IPS-15b (cell line): Measurements from ENCODE around the gene EPHA2.
A peak's percentile ranks its signal among the peaks of the same experiment; 100 is the strongest.
"Not testable (repeated sequence)": the region's sequence is repeated elsewhere in the genome, so short reads cannot be mapped to it uniquely, and the experiment has no call there.

ENCODE experiments used
- H3K27me3 ChIP-seq: one replicate; pipeline ENCODE4 v1.6.1; 2013; ENCODE audit warnings: low read length; ENCODE audit not compliant: control insufficient read depth, insufficient read depth
- H3K36me3 ChIP-seq: one replicate; pipeline ENCODE4 v1.6.1; 2013; ENCODE audit warnings: low read length; ENCODE audit not compliant: control insufficient read depth, insufficient read depth
- H3K4me1 ChIP-seq: one replicate; pipeline ENCODE4 v1.6.1; 2013; ENCODE audit warnings: mild to moderate bottlenecking, low read length; ENCODE audit not compliant: control insufficient read depth, insufficient read depth
- H3K4me3 ChIP-seq: one replicate; pipeline ENCODE4 v1.5.1; 2013; ENCODE audit warnings: low read depth, low read length
- H3K9ac ChIP-seq: one replicate; pipeline ENCODE4 v1.6.1; 2013; ENCODE audit warnings: low read depth, mild to moderate bottlenecking, low read length
- H3K9me3 ChIP-seq: one replicate; pipeline ENCODE4 v1.6.1; 2013; ENCODE audit warnings: mild to moderate bottlenecking, low read length; ENCODE audit not compliant: control insufficient read depth, insufficient read depth

The EPHA2 gene

GRCh38 chr1:16155537-16156410 lies at the start of gene EPHA2:
Gene EPHA2 (minus strand): TSS chr1:16156069. CDS start chr1:16155932, 137 bp downstream.
- H3K4me3 ChIP-seq = peak within 1 kb of the TSS; percentile 70
- peaks cover 16% of the 10 kb centered on the region for H3K27me3 ChIP-seq
- peaks cover 6% of the 10 kb centered on the region for H3K36me3 ChIP-seq
- peaks cover 23% of the 10 kb centered on the region for H3K4me1 ChIP-seq
- no peaks in the 10 kb centered on the region for H3K9me3 ChIP-seq
- peak within 1 kb of the TSS; percentile 65 for H3K9ac ChIP-seq

- Histone ChIP-seq H3K9ac (peak overlapping the region; percentile 37), H3K9me3 (no peaks in the 10 kb centered on the region), H3K36me3 (peaks cover 4% of the 10 kb centered on the region), H3K4me1 (no peaks in the 10 kb centered on the region), H3K27me3 (no peaks in the 10 kb centered on the region), H3K4me3 (no peak overlapping the region)
These were observed 49.4 kb upstream of the EPHA2 start for GRCh38 chr1:16205334-16205671.

- Histone ChIP-seq H3K4me1 (no peaks in the 10 kb centered on the region), H3K9ac (no peak overlapping the region), H3K36me3 (peaks cover 4% of the 10 kb centered on the region), H3K27me3 (no peaks in the 10 kb centered on the region), H3K4me3 (no peak overlapping the region), H3K9me3 (no peaks in the 10 kb centered on the region)
These were observed 48.9 kb upstream of the EPHA2 start for GRCh38 chr1:16204634-16205333.

GRCh38 chr1:16204216-16204615 lies 48.3 kb upstream of the EPHA2 start:
- H3K27me3 ChIP-seq = no peaks in the 10 kb centered on the region
- H3K9me3 ChIP-seq = no peaks in the 10 kb centered on the region
- H3K36me3 ChIP-seq = peaks cover 4% of the 10 kb centered on the region
- H3K4me1 ChIP-seq = no peaks in the 10 kb centered on the region
- H3K4me3 ChIP-seq = no peak overlapping the region
- H3K9ac ChIP-seq = no peak overlapping the region

- no peaks in the 10 kb centered on the region for H3K9me3 ChIP-seq
- no peak overlapping the region for H3K4me3 ChIP-seq
- no peaks in the 10 kb centered on the region for H3K27me3 ChIP-seq
- H3K4me1 ChIP-seq = no peaks in the 10 kb centered on the region
- H3K9ac ChIP-seq = no peak overlapping the region
- peaks cover 11% of the 10 kb centered on the region for H3K36me3 ChIP-seq
These were observed 47.7 kb upstream of the EPHA2 start for GRCh38 chr1:16203550-16203949.

- H3K27me3 ChIP-seq = no peaks in the 10 kb centered on the region
- H3K36me3 ChIP-seq = peaks cover 14% of the 10 kb centered on the region
- no peak overlapping the region for H3K4me3 ChIP-seq
- H3K9ac ChIP-seq = no peak overlapping the region
- H3K4me1 ChIP-seq = no peaks in the 10 kb centered on the region
- no peaks in the 10 kb centered on the region for H3K9me3 ChIP-seq
These were observed 46.7 kb upstream of the EPHA2 start for GRCh38 chr1:16202281-16203210.

- Histone ChIP-seq H3K27me3 (no peaks in the 10 kb centered on the region), H3K9me3 (no peaks in the 10 kb centered on the region), H3K4me3 (no peak overlapping the region), H3K36me3 (peaks cover 14% of the 10 kb centered on the region), H3K9ac (no peak overlapping the region), H3K4me1 (no peaks in the 10 kb centered on the region)
These were observed 43.8 kb upstream of the EPHA2 start for GRCh38 chr1:16199700-16200099.

GRCh38 chr1:16199157-16199501 lies 43.3 kb upstream of the EPHA2 start:
- Histone ChIP-seq H3K4me1 (no peaks in the 10 kb centered on the region), H3K27me3 (no peaks in the 10 kb centered on the region), H3K4me3 (no peak overlapping the region), H3K36me3 (peaks cover 14% of the 10 kb centered on the region), H3K9ac (no peak overlapping the region), H3K9me3 (no peaks in the 10 kb centered on the region)

GRCh38 chr1:16198444-16199156 lies 42.7 kb upstream of the EPHA2 start:
- Histone ChIP-seq H3K4me3 (no peak overlapping the region), H3K4me1 (no peaks in the 10 kb centered on the region), H3K36me3 (peaks cover 14% of the 10 kb centered on the region), H3K9me3 (no peaks in the 10 kb centered on the region), H3K9ac (no peak overlapping the region), H3K27me3 (no peaks in the 10 kb centered on the region)

- Histone ChIP-seq H3K9ac (no peak overlapping the region), H3K4me1 (no peaks in the 10 kb centered on the region), H3K4me3 (no peak overlapping the region), H3K36me3 (peaks cover 10% of the 10 kb centered on the region), H3K27me3 (no peaks in the 10 kb centered on the region), H3K9me3 (no peaks in the 10 kb centered on the region)
These were observed 41.0 kb upstream of the EPHA2 start for GRCh38 chr1:16196874-16197273.

- not testable (repeated sequence) for H3K4me1 ChIP-seq, H3K27me3 ChIP-seq, H3K9ac ChIP-seq, H3K4me3 ChIP-seq, H3K9me3 ChIP-seq
- peaks cover 10% of the 10 kb centered on the region for H3K36me3 ChIP-seq
These were observed 40.3 kb upstream of the EPHA2 start for GRCh38 chr1:16196139-16196538.
